ENCODE results near the gene PRKG1. TPM values are rescaled to one million over a fixed set of nuclear protein-coding genes. Genes with fewer than 3 reads are reported as not detected.

PRKG1 gene
- total and polyA plus RNA-seq, 4 donors, result 0.46 to 5.1 (median 1.5) TPM

GRCh38 chr10:51788273-51788672 is 714.0 kb downstream of the PRKG1 start:
- Histone ChIP-seq H3K4me1 (ENCODE audit: control insufficient read depth in 4 of 4, insufficient read depth in 4 of 4, low read length in 3 of 4) (no peaks in the 10 kb centered on the region), H3K4me3 (ENCODE audit: low read depth in 1 of 3, low read length in 3 of 3) (no peak overlapping the region), H3K27me3 (ENCODE audit: control insufficient read depth in 4 of 4, insufficient read depth in 4 of 4, low read length in 3 of 4) (no peaks in the 10 kb centered on the region), H3K27ac (ENCODE audit: low read depth in 1 of 2, low read length in 2 of 2) (no peak overlapping the region), H3K9ac (ENCODE audit: low read depth in 1 of 2, low read length in 2 of 2) (no peak overlapping the region), H3K9me3 (ENCODE audit: control insufficient read depth in 4 of 4, low read length in 3 of 4) (no peaks in the 10 kb centered on the region), H3K36me3 (ENCODE audit: control insufficient read depth in 4 of 4, insufficient read depth in 3 of 4, low read depth in 1 of 4, low read length in 3 of 4) (no peaks in the 10 kb centered on the region)
- 76% methylated on average over 3 of the region's 3 CpGs for WGBS
- TF ChIP-seq FOXA1 (IDR thresholded peaks at IDR 0.05), result no peak
- no peak for TF ChIP-seq CTCF (IDR thresholded peaks at IDR 0.05; ENCODE audit: low read depth, low read length, missing input control)
- TF ChIP-seq ATF3 (IDR thresholded peaks at IDR 0.05), result no peak
- TF ChIP-seq EGR1 (IDR thresholded peaks at IDR 0.05; ENCODE audit: low read depth in 2 of 2), result no peak
- no peak for TF ChIP-seq NR2F2 (IDR thresholded peaks at IDR 0.05)
- no peak for TF ChIP-seq RXRA (IDR thresholded peaks at IDR 0.05)
- TF ChIP-seq RAD21 (IDR thresholded peaks at IDR 0.05), result no peak
- TF ChIP-seq, protein P1, sequence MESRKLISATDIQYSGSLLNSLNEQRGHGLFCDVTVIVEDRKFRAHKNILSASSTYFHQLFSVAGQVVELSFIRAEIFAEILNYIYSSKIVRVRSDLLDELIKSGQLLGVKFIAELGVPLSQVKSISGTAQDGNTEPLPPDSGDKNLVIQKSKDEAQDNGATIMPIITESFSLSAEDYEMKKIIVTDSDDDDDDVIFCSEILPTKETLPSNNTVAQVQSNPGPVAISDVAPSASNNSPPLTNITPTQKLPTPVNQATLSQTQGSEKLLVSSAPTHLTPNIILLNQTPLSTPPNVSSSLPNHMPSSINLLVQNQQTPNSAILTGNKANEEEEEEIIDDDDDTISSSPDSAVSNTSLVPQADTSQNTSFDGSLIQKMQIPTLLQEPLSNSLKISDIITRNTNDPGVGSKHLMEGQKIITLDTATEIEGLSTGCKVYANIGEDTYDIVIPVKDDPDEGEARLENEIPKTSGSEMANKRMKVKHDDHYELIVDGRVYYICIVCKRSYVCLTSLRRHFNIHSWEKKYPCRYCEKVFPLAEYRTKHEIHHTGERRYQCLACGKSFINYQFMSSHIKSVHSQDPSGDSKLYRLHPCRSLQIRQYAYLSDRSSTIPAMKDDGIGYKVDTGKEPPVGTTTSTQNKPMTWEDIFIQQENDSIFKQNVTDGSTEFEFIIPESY (IDR thresholded peaks at IDR 0.05), result no peak
- no peak for TF ChIP-seq HNF4G (IDR thresholded peaks at IDR 0.05)
- no peak for TF ChIP-seq YY1 (IDR thresholded peaks at IDR 0.05)
- no peak for TF ChIP-seq GABPA (IDR thresholded peaks at IDR 0.05 in 1 of 2, conservative IDR thresholded peaks at IDR 0.05 in 1 of 2)
- TF ChIP-seq JUND (IDR thresholded peaks at IDR 0.05), result no peak
- no peak for TF ChIP-seq FOXA2 (IDR thresholded peaks at IDR 0.05)
- no peak for TF ChIP-seq HNF4A (conservative IDR thresholded peaks at IDR 0.05)
- no peak for TF ChIP-seq REST (IDR thresholded peaks at IDR 0.05)
- DNase-seq (ENCODE audit: low spot score), result no peak

- Histone ChIP-seq H3K36me3 (ENCODE audit: control insufficient read depth in 4 of 4, insufficient read depth in 3 of 4, low read depth in 1 of 4, low read length in 3 of 4) (no peaks in the 10 kb centered on the region), H3K4me3 (ENCODE audit: low read depth in 1 of 3, low read length in 3 of 3) (no peak overlapping the region), H3K4me1 (ENCODE audit: control insufficient read depth in 4 of 4, insufficient read depth in 4 of 4, low read length in 3 of 4) (no peaks in the 10 kb centered on the region), H3K27me3 (ENCODE audit: control insufficient read depth in 4 of 4, insufficient read depth in 4 of 4, low read length in 3 of 4) (no peaks in the 10 kb centered on the region), H3K9me3 (ENCODE audit: control insufficient read depth in 4 of 4, low read length in 3 of 4) (no peaks in the 10 kb centered on the region), H3K9ac (ENCODE audit: low read depth in 1 of 2, low read length in 2 of 2) (no peak overlapping the region), H3K27ac (ENCODE audit: low read depth in 1 of 2, low read length in 2 of 2) (no peak overlapping the region)
- DNase-seq (ENCODE audit: low spot score), result no peak
- TF ChIP-seq ATF3 (IDR thresholded peaks at IDR 0.05) (no peak), RAD21 (IDR thresholded peaks at IDR 0.05) (no peak), SP1 (IDR thresholded peaks at IDR 0.05) (no peak), TAF1 (conservative IDR thresholded peaks at IDR 0.05) (no peak), FOXA1 (IDR thresholded peaks at IDR 0.05) (no peak), NR2F2 (IDR thresholded peaks at IDR 0.05) (no peak), YY1 (IDR thresholded peaks at IDR 0.05) (no peak), HNF4G (IDR thresholded peaks at IDR 0.05) (no peak), HNF4A (conservative IDR thresholded peaks at IDR 0.05) (no peak), GABPA (IDR thresholded peaks at IDR 0.05 in 1 of 2, conservative IDR thresholded peaks at IDR 0.05 in 1 of 2) (no peak), EGR1 (IDR thresholded peaks at IDR 0.05; ENCODE audit: low read depth in 2 of 2) (no peak), RXRA (IDR thresholded peaks at IDR 0.05) (no peak), FOXA2 (IDR thresholded peaks at IDR 0.05) (no peak)
- TF ChIP-seq, protein P2, sequence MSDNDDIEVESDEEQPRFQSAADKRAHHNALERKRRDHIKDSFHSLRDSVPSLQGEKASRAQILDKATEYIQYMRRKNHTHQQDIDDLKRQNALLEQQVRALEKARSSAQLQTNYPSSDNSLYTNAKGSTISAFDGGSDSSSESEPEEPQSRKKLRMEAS (IDR thresholded peaks at IDR 0.05), result no peak
- 79% methylated on average over 1 of the region's 1 CpG for WGBS
These were observed 714.8 kb downstream of the PRKG1 start for GRCh38 chr10:51789118-51789517.
